Trophoblast cell (in vitro differentiated cells and primary cell): ENCODE data around the gene GALNT1.

ENCODE experiments used
- DNase-seq, 2 donors: peaks; one replicate each; pipeline ENCODE4 v3.0.0-alpha.2; 2016
- H2AFZ ChIP-seq: 2 replicates; pipeline ENCODE4 v1.6.1; 2013; ENCODE audit warnings: low read length, moderate library complexity, mild to moderate bottlenecking; ENCODE audit not compliant: insufficient read depth, poor library complexity
- H2AK5ac ChIP-seq: 2 replicates; pipeline ENCODE4 v1.6.1; 2013; ENCODE audit warnings: mild to moderate bottlenecking, low read length
- H2BK120ac ChIP-seq: 2 replicates; pipeline ENCODE4 v1.6.1; 2013; ENCODE audit warnings: low read length, mild to moderate bottlenecking, moderate library complexity; ENCODE audit not compliant: insufficient read depth, poor library complexity
- H2BK12ac ChIP-seq: 2 replicates; pipeline ENCODE4 v1.6.1; 2013; ENCODE audit warnings: mild to moderate bottlenecking, low read length, moderate library complexity
- H2BK5ac ChIP-seq: 2 replicates; pipeline ENCODE4 v1.6.1; 2013; ENCODE audit warnings: low read length, low read depth, moderate library complexity, mild to moderate bottlenecking; ENCODE audit not compliant: poor library complexity
- H3K14ac ChIP-seq: 2 replicates; pipeline ENCODE4 v1.6.1; 2013; ENCODE audit warnings: mild to moderate bottlenecking, low read length
- H3K18ac ChIP-seq: 2 replicates; pipeline ENCODE4 v1.6.1; 2013; ENCODE audit warnings: mild to moderate bottlenecking, low read length
- H3K23ac ChIP-seq: 2 replicates; pipeline ENCODE4 v1.6.1; 2013; ENCODE audit warnings: low read length
- H3K27ac ChIP-seq: 2 replicates; pipeline ENCODE4 v1.5.1; 2013; ENCODE audit warnings: low read depth, mild to moderate bottlenecking, inconsistent platforms, low read length, moderate library complexity
- H3K27me3 ChIP-seq: 2 replicates; pipeline ENCODE4 v1.6.1; 2013; ENCODE audit warnings: inconsistent platforms, mild to moderate bottlenecking, low read length, moderate library complexity; ENCODE audit not compliant: insufficient read depth
- H3K36me3 ChIP-seq, 2 experiments: 1 replicate in 1 of 2; 2 replicates in 1 of 2; pipeline ENCODE4 v1.6.1; 2013; ENCODE audit warnings: low read length in 2 of 2, mild to moderate bottlenecking in 2 of 2, moderate library complexity in 1 of 2; ENCODE audit not compliant: insufficient read depth in 2 of 2, control insufficient read depth in 1 of 2
- H3K4ac ChIP-seq: 2 replicates; pipeline ENCODE4 v1.6.1; 2013; ENCODE audit warnings: low read depth, mild to moderate bottlenecking, low read length, moderate library complexity
- H3K4me1 ChIP-seq, 2 experiments: 1 replicate in 1 of 2; 2 replicates in 1 of 2; pipeline ENCODE4 v1.6.1; 2013; ENCODE audit warnings: low read length in 2 of 2, mild to moderate bottlenecking in 2 of 2, moderate library complexity in 1 of 2; ENCODE audit not compliant: insufficient read depth in 2 of 2, control insufficient read depth in 1 of 2
- H3K4me2 ChIP-seq: 2 replicates; pipeline ENCODE4 v1.6.1; 2013; ENCODE audit warnings: inconsistent platforms, mild to moderate bottlenecking, low read length, moderate library complexity
- H3K4me3 ChIP-seq: 2 replicates; pipeline ENCODE4 v1.5.1; 2013; ENCODE audit warnings: mild to moderate bottlenecking, low read depth, low read length, inconsistent platforms
- H3K79me1 ChIP-seq: one replicate; pipeline ENCODE4 v1.6.1; 2013; ENCODE audit warnings: low read length
- H3K79me2 ChIP-seq: 2 replicates; pipeline ENCODE4 v1.6.1; 2013; ENCODE audit warnings: low read length, mild to moderate bottlenecking; ENCODE audit not compliant: control insufficient read depth, insufficient read depth, poor library complexity
- H3K9ac ChIP-seq: 2 replicates; pipeline ENCODE4 v1.6.1; 2013; ENCODE audit warnings: mild to moderate bottlenecking, low read length
- H3K9me3 ChIP-seq: 2 replicates; pipeline ENCODE4 v1.6.1; 2013; ENCODE audit warnings: low read depth, mild to moderate bottlenecking, control low read depth, inconsistent platforms, low read length; ENCODE audit not compliant: insufficient read depth
- H4K12ac ChIP-seq: 2 replicates; pipeline ENCODE4 v1.6.1; 2013; ENCODE audit warnings: low read depth, mild to moderate bottlenecking, low read length, moderate library complexity
- H4K8ac ChIP-seq: 2 replicates; pipeline ENCODE4 v1.6.1; 2013; ENCODE audit warnings: low read depth, mild to moderate bottlenecking, low read length, moderate library complexity
- H4K91ac ChIP-seq: one replicate; pipeline ENCODE4 v1.6.1; 2013; ENCODE audit warnings: low read depth, mild to moderate bottlenecking, low read length, moderate library complexity
- WGBS: extraction: QIAGEN DNeasy Blood & Tissue Kit; methylation state at CpG from one replicate; pipeline ENCODE4 v1.1.7; 2013; ENCODE audit warnings: missing lambda C conversion rate; ENCODE audit not compliant: insufficient read length, insufficient coverage; ENCODE audit errors: extremely low coverage; 5-methylcytosine and 5-hydroxymethylcytosine counted together

Gene GALNT1

GRCh38 chr18:35703043-35703688 lies 121.6 kb downstream of the GALNT1 start:
- DNase-seq: no peak
- Histone ChIP-seq H4K91ac (no peak overlapping the region), H3K27me3 (no peaks in the 10 kb centered on the region), H4K8ac (no peak overlapping the region), H2BK12ac (no peak overlapping the region), H3K4me1 (no peaks in the 10 kb centered on the region), H3K18ac (no peak overlapping the region), H3K79me2 (no peaks in the 10 kb centered on the region), H3K79me1 (no peaks in the 10 kb centered on the region), H4K12ac (no peak overlapping the region), H2AK5ac (no peak overlapping the region), H3K4ac (no peak overlapping the region), H2BK5ac (no peak overlapping the region), H2AFZ (no peak overlapping the region), H3K4me3 (no peak overlapping the region), H3K23ac (no peak overlapping the region), H2BK120ac (no peak overlapping the region), H3K9me3 (no peaks in the 10 kb centered on the region), H3K36me3 (peaks cover 8 to 13% of the 10 kb centered on the region in 2 experiments), H3K14ac (no peak overlapping the region), H3K9ac (no peak overlapping the region), H3K4me2 (no peak overlapping the region), H3K27ac (no peak overlapping the region)

- no peak overlapping the region for H4K12ac ChIP-seq
- H3K4me3 ChIP-seq: no peak overlapping the region
- no peak overlapping the region for H2BK120ac ChIP-seq
- H4K91ac ChIP-seq: no peak overlapping the region
- H2BK5ac ChIP-seq: no peak overlapping the region
- no peaks in the 10 kb centered on the region for H3K9me3 ChIP-seq
- H2BK12ac ChIP-seq: no peak overlapping the region
- no peak for DNase-seq
- no peak overlapping the region for H3K18ac ChIP-seq
- no peaks in the 10 kb centered on the region for H3K4me1 ChIP-seq
- no peak overlapping the region for H2AK5ac ChIP-seq
- H3K79me1 ChIP-seq: no peaks in the 10 kb centered on the region
- H3K36me3 ChIP-seq: peaks cover 5 to 11% of the 10 kb centered on the region in 2 experiments
- no peaks in the 10 kb centered on the region for H3K79me2 ChIP-seq
- H3K4ac ChIP-seq: no peak overlapping the region
- H3K9ac ChIP-seq: no peak overlapping the region
- H4K8ac ChIP-seq: no peak overlapping the region
- no peak overlapping the region for H3K4me2 ChIP-seq
- H3K14ac ChIP-seq: no peak overlapping the region
- H3K23ac ChIP-seq: no peak overlapping the region
- no peak overlapping the region for H3K27ac ChIP-seq
- H3K27me3 ChIP-seq: no peaks in the 10 kb centered on the region
- no peak overlapping the region for H2AFZ ChIP-seq
- WGBS: no CpG with 5 or more reads among the region's 10 CpGs
Measured at GRCh38 chr18:35705988-35706387, 124.4 kb downstream of the GALNT1 start.

- Histone ChIP-seq H2AFZ (no peak overlapping the region), H3K4me2 (no peak overlapping the region), H3K4me1 (no peaks in the 10 kb centered on the region), H3K23ac (no peak overlapping the region), H3K27ac (no peak overlapping the region), H3K18ac (no peak overlapping the region), H4K91ac (no peak overlapping the region), H3K4me3 (no peak overlapping the region), H4K12ac (no peak overlapping the region), H3K79me1 (no peaks in the 10 kb centered on the region), H3K27me3 (no peaks in the 10 kb centered on the region), H3K79me2 (no peaks in the 10 kb centered on the region), H2BK5ac (no peak overlapping the region), H4K8ac (no peak overlapping the region), H2BK120ac (no peak overlapping the region), H2BK12ac (no peak overlapping the region), H3K4ac (no peak overlapping the region), H3K9me3 (no peaks in the 10 kb centered on the region), H2AK5ac (no peak overlapping the region), H3K14ac (no peak overlapping the region), H3K9ac (no peak overlapping the region), H3K36me3 (peaks cover 5 to 11% of the 10 kb centered on the region in 2 experiments)
- no peak for DNase-seq
- no CpG with 5 or more reads among the region's 2 CpGs for WGBS
Measured at GRCh38 chr18:35707247-35707646, 125.7 kb downstream of the GALNT1 start.

DNA sequence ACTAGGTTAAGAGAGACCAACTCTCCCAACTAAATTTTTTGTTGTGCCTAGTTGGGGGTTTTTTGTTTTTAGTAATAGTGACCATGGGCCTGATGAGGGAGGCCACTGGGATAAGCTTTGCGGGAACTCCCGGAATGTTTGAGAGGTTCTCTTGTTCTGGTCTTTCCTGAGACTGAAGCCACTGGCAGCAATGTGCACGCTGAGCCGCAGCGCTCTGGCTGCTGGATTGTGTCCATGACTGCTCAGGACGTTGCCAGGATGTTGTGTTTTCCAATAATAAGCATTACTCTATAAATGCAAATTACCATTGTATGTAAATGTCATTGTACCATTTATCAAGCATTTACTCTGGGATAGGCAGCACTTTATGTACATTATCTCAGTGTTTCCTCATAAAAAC lies 126.1 kb downstream of the GALNT1 start:
- Histone ChIP-seq H2BK12ac (no peak overlapping the region), H2BK120ac (no peak overlapping the region), H3K23ac (no peak overlapping the region), H3K79me2 (no peaks in the 10 kb centered on the region), H2BK5ac (no peak overlapping the region), H2AK5ac (no peak overlapping the region), H2AFZ (no peak overlapping the region), H3K79me1 (no peaks in the 10 kb centered on the region), H3K4me1 (no peaks in the 10 kb centered on the region), H3K4ac (no peak overlapping the region), H3K27ac (no peak overlapping the region), H3K9me3 (no peaks in the 10 kb centered on the region), H3K14ac (no peak overlapping the region), H3K18ac (no peak overlapping the region), H3K27me3 (no peaks in the 10 kb centered on the region), H3K4me3 (no peak overlapping the region), H3K9ac (no peak overlapping the region), H4K91ac (no peak overlapping the region), H4K12ac (no peak overlapping the region), H4K8ac (no peak overlapping the region), H3K4me2 (no peak overlapping the region), H3K36me3 (peaks cover 5 to 11% of the 10 kb centered on the region in 2 experiments)
- no CpG with 5 or more reads among the region's 6 CpGs for WGBS
- DNase-seq: no peak
